ENCODE results near the gene DBN1.

DBN1 gene

DNA sequence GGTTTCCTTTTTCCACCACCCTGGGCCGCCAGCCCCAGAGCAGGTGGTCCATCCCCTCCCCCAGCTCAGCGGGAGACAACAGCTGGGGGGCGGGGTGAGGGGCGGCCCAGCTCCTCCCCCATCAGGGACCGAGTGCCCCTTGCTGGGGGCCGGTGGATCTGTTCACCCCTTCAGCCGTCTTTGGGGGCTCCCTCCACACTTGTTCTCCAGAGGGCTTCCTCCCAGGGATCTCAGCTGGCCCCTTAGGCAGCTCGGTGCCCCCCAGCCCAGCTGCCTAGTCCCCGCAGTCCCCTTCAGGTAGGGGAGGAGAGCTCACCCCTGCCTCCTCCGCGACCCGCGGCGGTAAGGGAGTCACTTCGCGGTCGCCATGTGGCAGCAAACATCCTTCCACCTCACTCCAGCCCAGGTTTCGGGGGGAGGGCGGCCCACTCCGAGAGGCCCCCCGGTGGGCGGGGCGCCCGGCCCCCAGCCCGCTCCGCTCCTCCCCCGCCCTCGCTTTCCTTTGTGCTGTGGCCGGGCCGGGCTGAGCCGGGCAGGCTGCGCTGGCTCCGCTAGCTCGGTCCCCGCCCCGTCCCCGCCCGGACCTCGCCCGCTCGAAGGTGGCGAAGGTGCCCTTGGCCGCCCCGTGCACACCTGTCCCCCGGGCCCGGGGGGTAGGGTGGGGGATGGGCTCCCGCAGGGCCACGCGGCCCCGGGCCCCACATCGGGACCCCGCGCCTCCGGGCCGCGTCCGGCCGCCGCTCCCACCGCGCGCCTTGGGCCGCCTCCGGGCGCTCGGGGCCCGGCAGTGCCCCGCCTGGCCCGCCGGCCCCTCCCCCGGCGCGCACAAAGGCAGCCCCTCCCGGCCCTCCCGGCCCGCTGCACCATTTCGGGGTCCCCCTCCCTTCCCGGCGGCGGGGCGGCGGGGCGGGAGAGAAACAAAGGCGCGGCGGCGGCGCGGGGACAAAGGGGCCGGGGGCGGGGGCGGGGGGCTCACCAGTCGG is 683 bp downstream of the DBN1 start:
- DNase-seq (ENCODE audit: low read depth): peak; percentile 65

DNA sequence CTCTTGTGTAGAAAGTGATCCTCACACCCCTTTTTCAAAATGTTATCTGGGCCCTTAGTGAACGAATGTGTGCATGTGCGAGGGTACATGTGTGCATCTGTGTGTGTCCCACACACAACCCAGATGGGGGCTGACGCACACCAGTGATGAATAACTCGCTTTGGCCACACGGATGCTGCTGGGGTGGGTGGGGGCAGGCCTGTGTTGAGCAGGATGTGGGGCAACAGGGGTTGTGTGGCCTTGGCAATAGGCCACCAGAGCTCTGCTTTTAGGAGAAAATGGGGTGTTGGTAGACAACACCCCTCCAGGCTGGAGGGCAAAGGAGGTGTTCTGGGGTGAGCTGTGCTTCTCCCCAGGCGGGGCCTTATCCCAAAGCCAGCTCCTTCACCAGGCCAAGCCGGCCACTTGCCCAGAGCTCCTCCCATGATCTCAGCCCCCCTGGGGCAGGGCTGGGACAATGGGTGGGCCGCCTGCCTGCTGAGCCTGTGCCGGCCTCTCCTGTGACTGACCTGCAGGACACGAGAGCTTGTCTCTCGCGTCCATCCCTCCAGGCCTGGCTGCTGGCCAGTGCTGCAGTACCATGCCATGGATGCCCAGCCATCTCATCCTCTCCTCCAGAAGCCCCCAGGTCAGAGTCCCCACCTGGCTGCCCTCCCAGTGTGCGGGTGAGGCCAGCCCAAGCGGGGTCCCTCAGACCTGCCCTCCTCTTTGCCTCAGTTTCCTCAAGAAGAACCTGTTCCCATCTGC is 1.7 kb downstream of the DBN1 start:
- peak; percentile 80 for DNase-seq (ENCODE audit: low read depth)

DNA sequence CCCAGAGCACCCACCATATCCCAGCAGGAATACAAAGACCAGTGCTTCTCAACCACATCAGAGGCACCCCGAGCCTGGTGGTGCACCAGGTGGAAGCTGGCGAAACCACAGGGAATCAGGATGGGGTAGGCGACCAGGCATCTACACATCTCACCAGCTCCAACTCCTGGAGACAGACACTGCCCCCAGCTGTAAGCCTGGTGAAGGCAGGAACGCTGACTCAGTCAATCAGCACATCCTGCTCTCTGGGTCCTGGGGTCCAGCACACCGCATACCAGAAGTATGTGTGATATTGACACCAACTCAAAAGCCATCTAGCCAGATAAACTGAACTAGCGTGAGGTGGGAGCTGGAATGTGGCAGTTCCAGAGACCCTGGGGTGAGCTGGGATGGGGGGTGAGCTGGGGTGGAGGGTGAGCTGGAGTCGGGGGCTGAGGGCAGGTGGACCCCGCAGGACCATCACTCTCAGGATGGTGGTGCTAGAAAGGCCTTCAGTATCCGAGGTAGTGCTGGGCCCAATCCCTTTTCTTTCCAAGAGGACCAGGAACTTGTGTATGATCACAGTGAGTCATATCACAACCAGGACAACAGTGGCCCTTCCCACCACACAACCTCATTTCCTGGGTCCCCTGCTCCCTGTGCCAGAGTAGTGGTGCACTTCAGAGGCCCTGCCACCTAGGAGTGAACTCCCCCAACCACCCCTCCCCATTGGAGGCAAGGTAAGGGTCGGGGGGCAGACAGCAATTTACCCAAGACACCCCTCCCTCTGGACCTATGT is 2.5 kb downstream of the DBN1 start:
- DNase-seq (ENCODE audit: low read depth): peak; percentile 74

DNA sequence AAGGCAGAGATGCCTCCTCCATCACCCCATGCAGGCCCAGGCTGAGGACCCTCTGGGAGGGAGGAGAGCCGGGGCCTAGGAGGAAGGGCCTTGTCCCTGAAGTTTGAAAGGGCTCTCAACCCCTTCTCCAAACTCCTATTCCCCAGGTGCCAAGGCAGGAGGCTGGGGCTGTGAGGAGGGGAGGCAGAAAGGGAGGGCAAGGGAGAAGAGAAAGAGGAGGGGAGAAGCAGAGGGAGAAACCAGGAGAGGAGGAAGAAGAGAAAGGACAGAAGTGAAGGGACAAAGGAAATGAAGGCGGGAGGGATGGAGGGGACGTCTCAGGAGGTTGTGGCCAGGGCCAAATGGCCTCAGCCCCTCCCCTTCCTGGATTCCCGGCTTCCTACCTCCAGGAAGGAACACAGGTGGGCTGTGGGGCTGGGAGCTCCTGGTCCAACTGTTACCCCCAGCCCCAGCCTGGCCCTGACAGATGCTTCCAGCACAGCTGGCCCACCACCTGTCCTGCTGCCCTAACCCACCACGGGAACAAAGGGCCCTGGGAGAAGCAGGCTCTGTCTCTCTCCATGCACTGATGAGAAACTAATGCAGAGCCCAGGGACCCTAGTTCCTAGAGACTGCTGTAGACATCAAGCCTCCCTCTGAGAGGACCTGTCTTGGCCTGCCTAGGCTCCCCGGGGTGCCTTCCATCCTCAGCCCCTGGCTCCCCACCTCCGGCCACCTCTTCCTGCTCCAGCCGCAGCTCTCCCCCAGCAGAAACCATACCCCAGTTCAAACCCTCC is 3.5 kb downstream of the DBN1 start:
- no peak for DNase-seq (ENCODE audit: low read depth)

DNA sequence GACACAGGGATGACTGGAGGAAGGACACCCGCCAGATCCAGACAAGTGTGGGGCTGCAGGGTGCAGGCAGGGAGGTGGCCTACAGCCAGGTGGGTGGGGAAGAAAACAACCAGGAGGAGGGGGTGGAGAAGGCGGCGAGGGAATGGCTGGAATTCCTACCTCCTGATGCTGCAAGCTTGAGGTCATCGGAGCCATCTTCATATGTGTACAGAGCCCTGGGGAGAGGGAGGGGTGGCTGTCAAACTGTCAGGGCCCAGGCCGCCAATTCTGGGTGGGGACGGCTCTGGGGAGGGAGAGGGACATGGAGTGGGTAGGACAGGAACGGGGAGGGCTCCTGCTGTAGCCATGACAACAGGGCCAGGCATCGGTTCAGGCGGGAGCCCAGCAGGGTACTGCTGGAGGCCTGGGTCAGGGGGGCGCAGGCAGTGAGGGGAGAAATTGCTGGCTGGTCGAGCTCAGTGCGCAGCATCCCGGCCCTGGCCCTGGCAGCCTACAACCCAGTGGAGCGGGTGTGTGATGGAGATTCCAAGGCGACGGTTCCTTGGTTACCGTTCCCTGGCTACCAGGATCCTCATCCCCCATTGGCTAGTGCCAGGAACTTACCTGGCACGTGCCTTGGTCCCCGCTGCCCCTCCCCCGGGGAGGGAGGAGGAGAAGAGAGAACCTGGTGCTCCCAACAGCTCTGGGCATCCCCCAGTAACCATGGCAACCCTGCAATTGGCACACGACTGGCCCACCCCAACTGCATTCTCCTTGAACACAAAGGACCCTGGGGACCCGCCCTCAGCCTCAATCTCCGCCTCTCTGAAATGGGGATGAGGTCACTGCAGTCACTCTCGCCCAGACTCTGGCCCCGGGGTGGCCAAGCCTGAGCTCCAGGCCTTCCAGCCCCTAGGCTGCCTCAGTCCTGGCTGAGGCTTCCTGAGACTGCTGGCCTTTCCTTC is 4.5 kb downstream of the DBN1 start:
- DNase-seq (ENCODE audit: low read depth): peak; percentile 62

DNA sequence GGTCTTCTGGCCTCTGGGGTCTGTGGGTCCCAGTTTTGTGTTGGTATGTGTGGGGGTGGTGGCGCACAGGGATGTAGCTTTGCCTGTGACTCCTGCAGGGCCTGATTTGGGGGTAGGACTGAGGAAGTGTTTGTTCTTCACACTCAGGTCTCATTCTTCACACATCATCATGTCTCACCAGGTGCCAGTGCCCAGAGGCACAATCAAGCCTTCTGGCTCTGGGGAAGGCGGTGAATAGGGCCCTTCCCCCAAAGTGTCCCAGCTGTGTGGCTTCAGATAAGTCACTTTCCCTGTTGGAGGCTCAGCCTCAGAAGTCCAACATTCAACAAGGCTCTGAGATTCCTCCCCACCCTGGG is 5.1 kb downstream of the DBN1 start:
- no peak for DNase-seq (ENCODE audit: low read depth)

DNA sequence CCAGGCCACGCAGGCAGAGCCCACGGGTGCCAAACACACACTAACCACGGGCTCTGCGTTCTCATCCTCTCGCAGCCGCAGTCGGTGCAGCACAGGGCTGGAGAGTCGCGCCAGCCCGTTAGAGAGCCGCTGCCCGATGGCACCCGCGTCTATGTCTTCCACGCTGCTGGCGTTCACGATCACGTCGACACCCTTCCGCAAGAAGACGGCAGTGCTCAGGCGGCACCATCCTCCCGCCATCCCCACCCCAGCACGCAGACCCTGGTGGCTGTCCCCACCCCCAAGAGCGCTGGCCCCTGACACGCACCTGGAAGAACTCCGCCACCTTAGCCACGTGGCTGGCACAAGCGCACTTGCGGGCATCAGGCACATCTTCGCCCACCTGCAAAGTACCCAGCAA is 6.0 kb downstream of the DBN1 start:
- no peak for DNase-seq (ENCODE audit: low read depth)

DNA sequence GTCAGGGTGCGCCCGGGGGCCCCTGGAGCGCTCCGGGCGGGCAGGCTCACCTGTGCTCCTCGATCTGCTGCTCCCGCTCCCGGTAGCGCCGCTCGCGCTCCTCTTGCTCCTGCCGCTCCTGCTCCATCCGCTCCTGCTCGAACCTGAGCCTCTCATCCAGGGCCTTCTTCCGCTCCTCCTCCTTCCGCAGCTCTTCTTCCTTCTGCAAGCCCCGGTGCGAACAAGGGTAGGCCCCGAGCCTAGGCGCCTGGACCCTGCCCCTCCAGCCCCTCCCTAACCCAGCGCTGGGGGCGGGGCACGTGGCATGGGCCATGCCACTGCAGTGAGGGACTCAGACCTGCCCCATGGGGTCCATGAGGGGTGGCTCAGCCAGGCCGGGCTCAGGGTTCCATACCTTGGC is 6.6 kb downstream of the DBN1 start:
- no peak for DNase-seq (ENCODE audit: low read depth)

DNA sequence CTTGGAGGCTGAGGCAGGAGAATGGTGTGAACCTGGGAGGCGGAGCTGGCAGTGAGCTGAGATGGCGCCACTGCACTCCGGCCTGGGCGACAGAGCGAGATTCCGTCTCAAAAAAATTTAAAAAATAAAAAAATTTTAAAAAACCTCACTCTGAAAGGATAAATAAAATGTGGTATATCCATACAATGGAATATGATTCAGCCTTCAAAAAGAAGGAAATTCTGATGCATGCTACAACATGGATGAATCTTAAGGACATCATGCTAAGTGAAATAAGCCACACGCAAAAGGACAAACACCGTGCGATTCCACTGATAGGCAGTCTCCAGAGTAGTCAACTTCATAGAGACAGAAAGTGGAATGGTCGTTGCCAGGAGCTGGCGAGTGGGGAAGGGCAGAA is 8.4 kb downstream of the DBN1 start:
- no peak for DNase-seq (ENCODE audit: low read depth)

DNA sequence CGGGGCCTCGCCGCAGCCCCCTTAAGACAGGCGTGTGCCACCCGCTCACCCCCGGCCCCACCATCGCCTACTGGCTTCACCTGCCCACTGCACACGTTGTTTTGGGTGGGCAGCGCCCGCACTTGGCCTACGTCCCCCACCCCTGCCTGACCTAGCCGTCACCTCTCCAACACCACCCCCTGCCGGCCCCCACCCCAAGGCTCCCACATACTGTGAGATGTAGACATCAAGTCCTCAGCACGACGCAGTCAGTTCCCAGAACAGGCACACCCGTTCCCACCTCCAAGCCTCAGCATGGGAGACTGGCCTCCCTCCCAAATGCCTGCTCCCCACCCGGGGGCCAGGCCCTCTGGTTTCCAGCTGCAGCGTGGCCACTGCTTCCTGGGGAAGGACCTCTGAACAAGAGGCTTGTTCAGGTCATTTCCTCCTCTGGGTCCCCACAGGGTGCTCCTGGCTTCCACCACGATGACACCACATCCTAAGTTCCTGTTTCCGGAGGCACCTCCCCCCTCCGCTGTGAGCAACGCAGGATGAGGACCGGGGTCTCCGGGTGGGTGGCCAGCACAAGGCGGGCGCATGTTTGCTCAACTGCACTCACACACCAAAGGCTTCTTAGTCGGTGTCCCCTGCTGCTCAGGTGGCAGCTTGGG is 11.3 kb downstream of the DBN1 start:
- no peak for DNase-seq (ENCODE audit: low read depth)

DNA sequence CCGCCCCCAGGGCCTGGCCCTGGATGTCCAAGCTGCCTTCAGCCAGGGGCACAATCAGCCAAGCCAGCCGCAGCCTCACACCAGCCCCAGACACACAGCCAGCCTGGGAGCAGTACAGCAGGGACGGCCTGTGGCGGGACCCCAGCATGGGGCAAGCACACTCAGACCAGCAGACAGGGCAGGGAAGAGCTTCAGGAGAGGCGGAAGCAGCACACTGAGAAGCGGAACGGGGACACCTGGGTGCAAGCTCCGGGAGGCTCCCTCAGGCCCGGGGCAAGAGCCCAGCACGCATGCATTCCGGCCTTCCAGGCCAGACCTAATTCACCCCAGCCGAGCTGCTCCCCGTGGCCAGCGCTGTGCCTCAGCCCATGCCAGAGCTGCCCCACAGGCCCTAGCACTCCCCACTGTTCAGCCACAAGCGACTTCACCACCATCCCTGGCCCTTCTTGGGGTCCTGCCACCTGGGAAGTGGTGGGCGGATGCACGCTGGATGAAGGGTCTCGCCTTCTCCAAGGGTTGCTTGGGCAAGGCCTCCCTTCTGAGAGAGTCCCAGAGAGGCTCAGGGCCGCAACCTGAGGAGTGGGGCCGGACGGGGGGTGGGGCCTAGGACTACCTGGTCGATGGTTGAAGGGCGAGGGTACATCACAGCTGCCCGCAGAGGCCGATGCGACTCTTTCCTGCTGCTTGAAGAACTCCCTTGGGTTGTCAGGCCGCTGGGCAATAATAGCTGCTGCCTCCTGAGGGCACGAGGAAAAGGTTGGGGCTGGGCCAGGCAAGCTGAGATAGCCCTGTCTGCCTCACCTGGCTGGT is 13.4 kb downstream of the DBN1 start:
- DNase-seq (ENCODE audit: low read depth): no peak

DNA sequence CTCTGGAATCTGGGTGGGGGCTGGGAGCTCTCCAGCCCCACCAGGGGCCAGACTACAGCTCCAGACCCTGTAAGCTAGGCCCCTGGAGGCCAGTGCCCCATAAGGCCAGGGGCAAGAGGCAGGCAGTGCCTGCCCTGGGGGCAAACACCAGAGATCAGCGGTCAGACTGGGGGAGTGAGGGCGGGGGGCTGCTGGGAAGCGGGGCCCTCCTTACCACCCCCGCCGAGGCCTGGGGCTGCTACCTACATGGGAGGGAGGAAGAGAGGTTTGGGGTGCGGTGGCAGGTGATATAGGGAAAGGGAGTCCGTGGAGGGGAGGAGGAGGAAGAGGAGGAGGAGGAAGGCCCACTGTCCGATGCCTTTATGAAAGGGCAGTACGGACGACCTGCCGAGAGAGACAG is 14.1 kb downstream of the DBN1 start:
- no peak for DNase-seq (ENCODE audit: low read depth)

DNA sequence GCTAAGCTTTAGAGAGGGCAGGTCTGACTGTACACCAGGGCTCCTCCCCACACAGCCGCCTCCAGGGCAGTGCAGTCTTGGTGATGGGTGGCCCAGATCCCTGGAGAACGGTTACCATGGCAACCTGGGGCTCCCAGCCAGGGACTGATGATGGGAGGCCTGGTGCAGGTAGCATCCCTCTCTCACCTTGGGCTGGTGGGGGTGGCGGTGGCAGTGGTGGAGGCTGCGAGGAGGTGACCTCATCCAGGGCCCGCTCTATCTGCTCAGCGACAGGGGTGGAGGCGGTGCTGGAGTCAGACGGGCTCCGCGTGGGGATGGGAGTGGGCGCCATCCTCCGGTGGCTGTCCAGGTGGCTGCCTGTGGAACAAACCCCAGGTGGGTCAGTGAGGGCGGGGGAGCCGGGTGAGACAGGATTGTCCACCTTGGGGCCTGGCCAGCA is 14.5 kb downstream of the DBN1 start:
- peak; percentile 66 for DNase-seq (ENCODE audit: low read depth)

DNA sequence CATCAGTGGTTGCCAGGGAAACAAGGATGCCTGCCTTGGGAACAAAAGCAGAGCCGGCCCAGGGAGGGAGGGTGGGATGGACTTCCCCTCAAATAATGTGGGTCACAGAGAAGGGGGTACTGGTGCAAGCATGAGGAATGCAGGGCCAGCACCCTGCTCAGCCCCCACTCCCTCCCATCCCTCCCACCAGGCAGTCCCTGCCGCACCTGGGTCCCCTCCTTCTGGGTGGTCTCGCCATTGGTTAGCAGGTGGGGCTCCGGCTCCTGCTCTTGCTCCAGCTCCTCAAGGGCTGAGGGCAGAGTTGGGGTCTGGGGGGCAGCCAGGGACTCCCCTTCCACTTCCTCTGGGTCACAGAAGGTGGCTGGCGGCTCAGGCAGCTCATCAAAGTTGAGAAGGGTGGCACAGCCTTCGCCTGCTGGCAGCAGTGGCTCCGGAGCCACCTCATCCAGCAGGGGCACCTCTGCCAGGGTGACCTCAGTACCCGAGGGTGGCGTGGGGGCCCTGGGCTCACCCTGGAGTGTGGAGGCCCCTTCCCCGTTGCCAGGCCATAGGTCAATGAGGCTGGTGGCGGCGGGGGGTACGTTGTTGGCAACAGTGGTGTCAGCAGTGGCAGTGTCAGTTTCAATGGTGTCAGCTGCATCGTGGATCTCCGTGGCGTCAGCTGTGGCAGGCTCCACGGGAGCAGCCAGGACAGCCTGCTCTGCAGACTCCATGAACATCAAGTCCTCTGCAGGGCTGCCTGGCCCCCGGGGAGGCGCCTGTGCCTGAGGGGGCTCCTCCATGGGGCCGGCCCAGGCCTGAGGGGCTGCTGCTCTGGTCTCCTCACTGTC is 15.4 kb downstream of the DBN1 start:
- DNase-seq (ENCODE audit: low read depth): no peak

DNA sequence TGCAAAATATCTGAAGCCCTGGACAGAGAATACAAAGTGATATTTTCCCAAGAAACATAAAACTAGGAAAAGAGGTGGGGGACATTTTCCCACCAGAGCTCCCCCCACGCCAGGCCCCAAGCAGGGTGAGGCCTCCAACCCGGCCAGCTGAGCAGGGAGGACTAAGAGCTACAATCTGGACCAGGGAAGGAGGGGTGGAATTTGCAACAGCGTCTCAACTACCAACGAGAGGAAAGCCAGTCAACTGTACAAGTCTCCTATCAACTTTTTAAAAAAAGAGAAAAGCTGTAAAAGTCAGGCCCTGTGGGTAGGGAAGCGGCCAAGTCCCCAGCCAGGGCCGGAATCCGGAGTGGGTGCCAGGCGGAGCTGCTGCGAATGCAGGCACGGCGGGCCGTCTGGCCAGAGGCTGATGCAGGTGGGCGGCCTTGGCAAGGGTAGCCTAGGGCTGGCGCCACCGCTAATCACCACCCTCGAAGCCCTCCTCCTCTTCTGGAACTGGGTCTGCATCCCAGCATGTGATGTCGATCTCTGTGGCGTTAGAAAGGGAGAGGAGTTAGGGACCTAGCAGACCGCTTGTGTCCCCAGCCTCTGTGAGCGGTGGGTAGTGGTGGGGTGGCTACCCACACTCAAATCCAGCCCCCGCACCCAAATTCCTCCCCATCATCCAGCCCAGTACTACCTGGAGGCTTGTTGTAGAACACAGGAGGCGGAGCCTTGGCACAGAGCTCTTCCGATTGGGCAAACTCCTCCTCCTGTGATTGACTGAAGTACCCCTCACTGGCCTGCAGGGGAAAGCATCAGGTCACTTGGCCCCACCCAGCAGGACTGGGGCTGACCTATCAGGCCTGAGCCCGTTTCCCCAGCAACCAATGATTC is 16.2 kb downstream of the DBN1 start:
- DNase-seq (ENCODE audit: low read depth): peak; percentile 99

DNA sequence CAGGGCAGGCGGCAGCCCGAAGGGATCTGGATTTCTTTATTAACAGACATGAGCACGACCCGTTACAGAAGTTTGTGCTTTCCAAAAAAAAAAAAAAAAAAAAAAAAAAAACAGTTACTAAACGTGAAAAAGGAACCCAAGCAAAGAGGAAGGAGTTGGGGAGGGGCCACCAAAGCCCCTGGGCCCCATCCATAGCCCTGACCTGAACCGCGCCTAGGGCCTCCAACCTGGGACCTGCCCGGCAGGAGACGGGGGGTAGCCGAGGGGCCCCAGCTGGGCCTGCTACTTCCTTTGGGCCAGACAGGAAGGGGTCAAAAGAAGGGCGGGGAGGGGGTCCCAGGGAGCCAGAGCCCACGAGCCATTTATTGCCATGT is 16.9 kb downstream of the DBN1 start:
- DNase-seq (ENCODE audit: low read depth): no peak

Data from ELR (cell line).